Endothelial cell (in vitro differentiated cells): ENCODE data around the gene RRAGB. TPM values are rescaled to one million over a fixed set of nuclear protein-coding genes. Genes with fewer than 3 reads are reported as not detected.
"Not testable (repeated sequence)": the region's sequence is repeated elsewhere in the genome, so short reads cannot be mapped to it uniquely, and the experiment has no call there.

Experiments used
- DNase-seq: peaks from one replicate; pipeline ENCODE4 v3.0.0; 2021; ENCODE audit warnings: low spot score
- H3K27ac Mint-ChIP-seq: one replicate; pipeline ENCODE4 v1.8.0; 2021; ENCODE audit warnings: mixed read lengths, inconsistent platforms; ENCODE audit not compliant: unreplicated experiment
- H3K27me3 Mint-ChIP-seq: one replicate; pipeline ENCODE4 v1.8.0; 2021; ENCODE audit warnings: mild to moderate bottlenecking, moderate library complexity, mixed read lengths, inconsistent platforms; ENCODE audit not compliant: unreplicated experiment
- H3K36me3 Mint-ChIP-seq: one replicate; pipeline ENCODE4 v1.8.0; 2021; ENCODE audit warnings: mild to moderate bottlenecking, low read depth, mixed read lengths, inconsistent platforms; ENCODE audit not compliant: unreplicated experiment
- H3K4me1 Mint-ChIP-seq: one replicate; pipeline ENCODE4 v1.8.0; 2021; ENCODE audit warnings: mild to moderate bottlenecking, mixed read lengths, inconsistent platforms; ENCODE audit not compliant: unreplicated experiment
- H3K4me3 Mint-ChIP-seq: one replicate; pipeline ENCODE4 v1.8.0; 2021; ENCODE audit warnings: mild to moderate bottlenecking, mixed read lengths, inconsistent platforms; ENCODE audit not compliant: unreplicated experiment
- H3K9me3 Mint-ChIP-seq: one replicate; pipeline ENCODE4 v1.8.0; 2021; ENCODE audit warnings: mixed read lengths, inconsistent platforms; ENCODE audit not compliant: unreplicated experiment
- total RNA-seq: library from RNA; stranded (reverse); fragmentation: NEBNext Ultra II Directional; extraction: Animal tissue kit (Norgen Biotek cat#: 25700); gene quantifications from one replicate; pipeline ENCODE4 v1.2.1, GENCODE V29; 2021; ENCODE audit not compliant: unreplicated experiment
- TF ChIP-seq, protein P1 (sequence below): fragments of 200-600 bp; sonication (generic); IDR thresholded peaks from one replicate; pipeline ENCODE4 v1.5.0; 2021; ENCODE audit warnings: antibody characterized with exemption; ENCODE audit not compliant: unreplicated experiment

RRAGB gene
- total RNA-seq, 1 donor from 2014 or later, result 13.4 TPM

DNA sequence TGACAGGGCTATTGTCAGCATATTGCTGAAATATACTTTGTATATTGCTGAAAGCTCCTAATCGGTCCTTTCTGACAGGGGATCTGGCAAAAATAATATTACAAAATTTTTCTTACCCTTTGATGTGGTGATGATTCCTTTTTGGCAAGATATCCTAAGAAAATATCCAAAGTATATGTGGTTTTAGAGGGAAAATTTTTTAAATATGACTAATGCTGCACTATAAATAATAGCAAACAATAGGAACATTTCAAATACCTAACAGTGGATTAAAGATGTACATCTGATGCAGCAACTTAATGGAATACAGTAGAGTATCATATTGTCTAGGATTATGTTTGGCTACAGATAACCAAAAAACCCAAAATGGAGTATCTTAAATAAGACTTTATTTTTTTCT is 49.6 kb downstream of the RRAGB start:
- no peak overlapping the region for H3K4me3 Mint-ChIP-seq
- H3K36me3 Mint-ChIP-seq, result no peaks in the 10 kb centered on the region
- H3K4me1 Mint-ChIP-seq, result no peaks in the 10 kb centered on the region
- no peaks in the 10 kb centered on the region for H3K27me3 Mint-ChIP-seq
- TF ChIP-seq, protein P1, sequence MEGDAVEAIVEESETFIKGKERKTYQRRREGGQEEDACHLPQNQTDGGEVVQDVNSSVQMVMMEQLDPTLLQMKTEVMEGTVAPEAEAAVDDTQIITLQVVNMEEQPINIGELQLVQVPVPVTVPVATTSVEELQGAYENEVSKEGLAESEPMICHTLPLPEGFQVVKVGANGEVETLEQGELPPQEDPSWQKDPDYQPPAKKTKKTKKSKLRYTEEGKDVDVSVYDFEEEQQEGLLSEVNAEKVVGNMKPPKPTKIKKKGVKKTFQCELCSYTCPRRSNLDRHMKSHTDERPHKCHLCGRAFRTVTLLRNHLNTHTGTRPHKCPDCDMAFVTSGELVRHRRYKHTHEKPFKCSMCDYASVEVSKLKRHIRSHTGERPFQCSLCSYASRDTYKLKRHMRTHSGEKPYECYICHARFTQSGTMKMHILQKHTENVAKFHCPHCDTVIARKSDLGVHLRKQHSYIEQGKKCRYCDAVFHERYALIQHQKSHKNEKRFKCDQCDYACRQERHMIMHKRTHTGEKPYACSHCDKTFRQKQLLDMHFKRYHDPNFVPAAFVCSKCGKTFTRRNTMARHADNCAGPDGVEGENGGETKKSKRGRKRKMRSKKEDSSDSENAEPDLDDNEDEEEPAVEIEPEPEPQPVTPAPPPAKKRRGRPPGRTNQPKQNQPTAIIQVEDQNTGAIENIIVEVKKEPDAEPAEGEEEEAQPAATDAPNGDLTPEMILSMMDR, result no peak
- no peak overlapping the region for H3K27ac Mint-ChIP-seq
- no peak for DNase-seq
- H3K9me3 Mint-ChIP-seq, result no peaks in the 10 kb centered on the region

GRCh38 chrX:55774419-55774818 is 56.9 kb downstream of the RRAGB start:
- H3K9me3 Mint-ChIP-seq, H3K36me3 Mint-ChIP-seq, H3K27me3 Mint-ChIP-seq, H3K4me1 Mint-ChIP-seq, H3K4me3 Mint-ChIP-seq, DNase-seq, H3K27ac Mint-ChIP-seq: not testable (repeated sequence)

GRCh38 chrX:55777596-55777995 is 60.0 kb downstream of the RRAGB start:
- Mint-ChIP-seq H3K27ac (no peak overlapping the region), H3K27me3 (no peaks in the 10 kb centered on the region), H3K36me3 (peaks cover 7% of the 10 kb centered on the region), H3K4me3 (no peak overlapping the region), H3K9me3 (no peaks in the 10 kb centered on the region), H3K4me1 (no peaks in the 10 kb centered on the region)
- DNase-seq, result no peak
- TF ChIP-seq, protein P1, result no peak

- H3K9me3 Mint-ChIP-seq, result no peaks in the 10 kb centered on the region
- no peak overlapping the region for H3K27ac Mint-ChIP-seq
- H3K4me3 Mint-ChIP-seq, result no peak overlapping the region
- TF ChIP-seq, protein P1, result no peak
- DNase-seq, result no peak
- no peaks in the 10 kb centered on the region for H3K27me3 Mint-ChIP-seq
- peaks cover 5% of the 10 kb centered on the region for H3K36me3 Mint-ChIP-seq
- no peaks in the 10 kb centered on the region for H3K4me1 Mint-ChIP-seq
Measured at GRCh38 chrX:55778322-55778721, 60.8 kb downstream of the RRAGB start.

- TF ChIP-seq, protein P1, result no peak
- no peak for DNase-seq
- H3K9me3 Mint-ChIP-seq, result no peaks in the 10 kb centered on the region
- H3K36me3 Mint-ChIP-seq, result peaks cover 3% of the 10 kb centered on the region
- no peaks in the 10 kb centered on the region for H3K4me1 Mint-ChIP-seq
- H3K27ac Mint-ChIP-seq, result no peak overlapping the region
- no peaks in the 10 kb centered on the region for H3K27me3 Mint-ChIP-seq
- no peak overlapping the region for H3K4me3 Mint-ChIP-seq
Measured at GRCh38 chrX:55783723-55784122, 66.2 kb downstream of the RRAGB start.

- Mint-ChIP-seq H3K27ac (no peak overlapping the region), H3K4me3 (no peak overlapping the region), H3K9me3 (no peaks in the 10 kb centered on the region), H3K36me3 (peaks cover 3% of the 10 kb centered on the region), H3K4me1 (no peaks in the 10 kb centered on the region), H3K27me3 (no peaks in the 10 kb centered on the region)
- TF ChIP-seq, protein P1, result no peak
- DNase-seq, result no peak
Measured at GRCh38 chrX:55787063-55787462, 69.5 kb downstream of the RRAGB start.
